Left renal cortex interstitium (tissue), 4 donors: ENCODE measurements around the gene LOC128125822.
"Not testable (repeated sequence)": the region's sequence is repeated elsewhere in the genome, so short reads cannot be mapped to it uniquely, and the experiment has no call there.

Experiments used
- DNase-seq, 4 donors: peaks; one replicate each; pipeline ENCODE4 v3.0.0-alpha.2; 2013; ENCODE audit warnings: low read depth in 4 of 4, low spot score in 2 of 4, missing footprints in 1 of 4

LOC128125822 gene

GRCh38 chr6:63572044-63572746 is at the start of gene LOC128125822, which contains the start of gene PTP4A1:
TSS of gene LOC128125822 (plus strand) at chr6:63572480.
TSS of gene PTP4A1 (plus strand) at chr6:63572480. CDS start at chr6:63576881, 4,401 bp downstream.
- peak; percentile 87 to 96 (median 92) for DNase-seq

GRCh38 chr6:63522911-63523287 is 49.4 kb upstream of the LOC128125822 start:
- not testable (repeated sequence) for DNase-seq

GRCh38 chr6:63523630-63524029 is 48.6 kb upstream of the LOC128125822 start:
- DNase-seq: no peak

- DNase-seq: no peak
These were observed 46.9 kb upstream of the LOC128125822 start for GRCh38 chr6:63525186-63525878.

GRCh38 chr6:63526931-63527330 is 45.3 kb upstream of the LOC128125822 start:
- DNase-seq: no peak

- DNase-seq: no peak
These were observed 44.4 kb upstream of the LOC128125822 start for GRCh38 chr6:63527658-63528514.

GRCh38 chr6:63529498-63529897 is 42.8 kb upstream of the LOC128125822 start:
- DNase-seq: no peak

GRCh38 chr6:63530182-63530581 is 42.1 kb upstream of the LOC128125822 start:
- DNase-seq: no peak

- no peak for DNase-seq
These were observed 41.3 kb upstream of the LOC128125822 start for GRCh38 chr6:63530991-63531390.

GRCh38 chr6:63533026-63533425 is 39.3 kb upstream of the LOC128125822 start:
- no peak for DNase-seq

- DNase-seq: no peak
These were observed 38.3 kb upstream of the LOC128125822 start for GRCh38 chr6:63533952-63534351.

GRCh38 chr6:63537201-63537958 is 34.9 kb upstream of the LOC128125822 start:
- DNase-seq: no peak

GRCh38 chr6:63537959-63538300 is 34.4 kb upstream of the LOC128125822 start:
- no peak for DNase-seq

GRCh38 chr6:63538550-63538949 is 33.7 kb upstream of the LOC128125822 start:
- DNase-seq: no peak

GRCh38 chr6:63543001-63543400 is 29.3 kb upstream of the LOC128125822 start:
- DNase-seq: no peak

GRCh38 chr6:63543982-63544381 is 28.3 kb upstream of the LOC128125822 start:
- DNase-seq: no peak

GRCh38 chr6:63546236-63546635 is 26.0 kb upstream of the LOC128125822 start:
- no peak for DNase-seq

- DNase-seq: no peak
These were observed 25.6 kb upstream of the LOC128125822 start for GRCh38 chr6:63546697-63547096.

- no peak for DNase-seq
These were observed 23.2 kb upstream of the LOC128125822 start for GRCh38 chr6:63549076-63549475.

- no peak for DNase-seq
These were observed 19.1 kb upstream of the LOC128125822 start for GRCh38 chr6:63553208-63553607.

- no peak for DNase-seq
These were observed 18.4 kb upstream of the LOC128125822 start for GRCh38 chr6:63553900-63554299.
